ENCODE measurements around the gene HCN3.

GRCh38 chr1:155236451-155236850, 40.8 kb upstream of the HCN3 start:
- TF ChIP-seq CTCF (IDR thresholded peaks at IDR 0.05; ENCODE audit: poor library complexity, severe bottlenecking) = no peak
- TF ChIP-seq RAD21 (conservative IDR thresholded peaks at IDR 0.05) = no peak
- TF ChIP-seq POLR2AphosphoS5 (IDR thresholded peaks at IDR 0.05) = no peak
- no peak for TF ChIP-seq EZH2 (IDR thresholded peaks at IDR 0.05; ENCODE audit: borderline replicate concordance, insufficient read depth, low read length, poor library complexity, severe bottlenecking)
